Lower leg skin (tissue), 3 donors: Measurements from ENCODE around the gene GSTCD.

Source experiments
- POLR2A ChIP-seq, 2 donors: fragments of 450-650 bp; IDR thresholded peaks; one replicate each; pipeline ENCODE4 v1.6.1; 2016 to 2017; ENCODE audit warnings: antibody characterized with exemption in 2 of 2, mild to moderate bottlenecking in 1 of 2, moderate library complexity in 1 of 2
- TF ChIP-seq, protein P1 (sequence below), 3 donors: fragments of 450-650 bp; IDR thresholded peaks; one replicate each; pipeline ENCODE4 v1.5.1; 2016; ENCODE audit warnings: antibody characterized with exemption in 3 of 3, mild to moderate bottlenecking in 3 of 3, moderate library complexity in 2 of 3

DNA sequence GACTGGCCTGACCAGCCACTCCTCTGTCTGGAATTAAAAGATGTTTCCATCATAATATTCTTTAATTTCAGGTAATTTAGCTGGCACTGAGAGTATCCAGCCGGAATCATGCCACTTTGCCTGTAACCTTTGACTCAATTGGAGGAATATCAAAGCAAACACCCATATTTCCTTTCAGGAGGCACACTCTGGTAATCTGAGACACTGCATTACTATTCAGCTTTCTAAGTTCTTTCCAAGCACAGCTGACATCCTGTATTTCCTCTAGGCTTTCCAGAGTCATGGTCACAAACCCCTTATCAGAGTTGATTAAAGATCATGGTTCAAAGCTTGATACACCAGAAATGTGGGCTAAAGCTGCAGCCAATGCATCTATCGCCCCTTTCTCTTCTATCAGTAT is 29.4 kb upstream of the GSTCD start:
- no peak for TF ChIP-seq POLR2A (IDR thresholded peaks at IDR 0.05)
- TF ChIP-seq, protein P1, sequence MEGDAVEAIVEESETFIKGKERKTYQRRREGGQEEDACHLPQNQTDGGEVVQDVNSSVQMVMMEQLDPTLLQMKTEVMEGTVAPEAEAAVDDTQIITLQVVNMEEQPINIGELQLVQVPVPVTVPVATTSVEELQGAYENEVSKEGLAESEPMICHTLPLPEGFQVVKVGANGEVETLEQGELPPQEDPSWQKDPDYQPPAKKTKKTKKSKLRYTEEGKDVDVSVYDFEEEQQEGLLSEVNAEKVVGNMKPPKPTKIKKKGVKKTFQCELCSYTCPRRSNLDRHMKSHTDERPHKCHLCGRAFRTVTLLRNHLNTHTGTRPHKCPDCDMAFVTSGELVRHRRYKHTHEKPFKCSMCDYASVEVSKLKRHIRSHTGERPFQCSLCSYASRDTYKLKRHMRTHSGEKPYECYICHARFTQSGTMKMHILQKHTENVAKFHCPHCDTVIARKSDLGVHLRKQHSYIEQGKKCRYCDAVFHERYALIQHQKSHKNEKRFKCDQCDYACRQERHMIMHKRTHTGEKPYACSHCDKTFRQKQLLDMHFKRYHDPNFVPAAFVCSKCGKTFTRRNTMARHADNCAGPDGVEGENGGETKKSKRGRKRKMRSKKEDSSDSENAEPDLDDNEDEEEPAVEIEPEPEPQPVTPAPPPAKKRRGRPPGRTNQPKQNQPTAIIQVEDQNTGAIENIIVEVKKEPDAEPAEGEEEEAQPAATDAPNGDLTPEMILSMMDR (IDR thresholded peaks at IDR 0.05): no peak
